K562 (cell line): ENCODE results near the gene CD22. TPM values are rescaled to one million over a fixed set of nuclear protein-coding genes. Genes with fewer than 3 reads are reported as not detected.

Experiments
- ATAC-seq: fragments of 200-7000 bp; cut with Tn5 transposase; 3 replicates; pipeline ENCODE4 v1.9.1; 2020; ENCODE audit warnings: moderate library complexity
- BruUV-seq: library from RNA; stranded (reverse); fragments of 400-500 nt; replicated peaks from 2 replicates; lab custom pipeline; 2021; lab: Mats Ljungman, UMichigan
- CTCF ChIA-PET: fragments of 300-600 bp; formaldehyde crosslinking; extraction: SDS; loops from one replicate; lab custom pipeline; 2021; ENCODE audit warnings: low intra/inter-chr PET ratio; lab: Yijun Ruan, JAX
- POLR2A ChIA-PET: fragments of 300-600, 350-650 bp; sonication (Branson Sonifier 250); formaldehyde crosslinking; extraction: SDS; loops from one replicate; lab custom pipeline; 2021; ENCODE audit warnings: antibody characterized with exemption, inconsistent platforms; lab: Yijun Ruan, JAX
- DNase-seq, 4 experiments: peaks; one replicate each; pipeline versions ENCODE4 v3.0.0 to v3.0.0-alpha.2; 2011 to 2018; ENCODE audit warnings: low spot score in 3 of 4, mixed read lengths in 3 of 4; ENCODE audit errors: extremely low read depth in 1 of 4
- FAIRE-seq: peaks from 2 replicates; lab custom pipeline; 2011; peaks lifted over from hg19 to GRCh38; lab: Jason Lieb, UNC
- H2AFZ ChIP-seq: 2 replicates; pipeline ENCODE4 v1.6.0; 2011; ENCODE audit warnings: low read depth, low read length, control low read depth, inconsistent platforms
- H3K27ac ChIP-seq: fragments of 200-600 bp; 3 replicates; pipeline ENCODE4 v1.8.0; 2011; ENCODE audit warnings: low read depth, mild to moderate bottlenecking, control low read depth, inconsistent platforms, low read length, moderate library complexity, mixed read lengths; ENCODE audit errors: extremely low read depth
- H3K27me3 ChIP-seq, 2 experiments: fragments of 300-600 bp in 1 of 2; 2 replicates in 1 of 2; 3 replicates in 1 of 2; pipeline versions ENCODE4 v1.6.0 to v1.8.0; 2011; ENCODE audit warnings: inconsistent platforms in 2 of 2, low read length in 2 of 2, mild to moderate bottlenecking in 1 of 2, mixed read lengths in 1 of 2, moderate library complexity in 1 of 2; ENCODE audit not compliant: control insufficient read depth in 2 of 2, insufficient read depth in 2 of 2
- H3K36me3 ChIP-seq: fragments of 300-600 bp; 3 replicates; pipeline ENCODE4 v1.8.0; 2011; ENCODE audit warnings: mild to moderate bottlenecking, low read length, inconsistent platforms; ENCODE audit not compliant: control insufficient read depth, insufficient read depth
- H3K4me1 ChIP-seq, 2 experiments: fragments of 200-600 bp in 1 of 2; replicated peaks in 1 of 2; 2 replicates in 1 of 2; 3 replicates in 1 of 2; pipeline versions ENCODE4 v1.5.1 to v1.8.0; 2011; ENCODE audit warnings: inconsistent platforms in 2 of 2, low read length in 2 of 2, mild to moderate bottlenecking in 1 of 2, mixed read lengths in 1 of 2, moderate library complexity in 1 of 2; ENCODE audit not compliant: control insufficient read depth in 2 of 2, insufficient read depth in 2 of 2
- H3K4me2 ChIP-seq: 2 replicates; pipeline ENCODE4 v1.6.1; 2011; ENCODE audit warnings: low read length, control low read depth, inconsistent platforms, mixed read lengths; ENCODE audit not compliant: insufficient read depth
- H3K4me3 ChIP-seq: fragments of 200-600 bp; sonication (generic), shearing (Covaris generic); 2 replicates; pipeline ENCODE4 v1.5.1; 2016; ENCODE audit warnings: control low read depth, inconsistent platforms
- H3K79me2 ChIP-seq: fragments of 200-600 bp; 3 replicates; pipeline ENCODE4 v1.8.0; 2011; ENCODE audit warnings: low read length, inconsistent platforms; ENCODE audit not compliant: control insufficient read depth, insufficient read depth
- H3K9ac ChIP-seq, 2 experiments: 2 replicates each; pipeline versions ENCODE4 v1.6.0 to v1.6.1; 2011; ENCODE audit warnings: low read depth in 2 of 2, low read length in 2 of 2, control low read depth in 1 of 2, inconsistent platforms in 1 of 2, mild to moderate bottlenecking in 1 of 2, mixed read lengths in 1 of 2; ENCODE audit not compliant: insufficient read depth in 1 of 2
- H3K9me1 ChIP-seq: one replicate; pipeline ENCODE4 v1.6.0; 2011; ENCODE audit warnings: inconsistent platforms, mild to moderate bottlenecking, low read length, moderate library complexity; ENCODE audit not compliant: control insufficient read depth, insufficient read depth
- H3K9me3 ChIP-seq: replicated peaks from 2 replicates; pipeline ENCODE4 v1.5.1; 2011; ENCODE audit warnings: low read depth, low read length, inconsistent platforms; ENCODE audit not compliant: control insufficient read depth, insufficient read depth
- H4K20me1 ChIP-seq: replicated peaks from 2 replicates; pipeline ENCODE4 v1.6.1; 2011; ENCODE audit warnings: low read length, inconsistent platforms, mixed read lengths; ENCODE audit not compliant: control insufficient read depth, insufficient read depth
- CBFB ChIP-seq: sonication (generic); formaldehyde crosslinking; IDR thresholded peaks from 2 replicates; pipeline ENCODE4 v1.4.0; 2020; ENCODE audit warnings: mild to moderate bottlenecking, missing genetic modification reagents
- HLTF ChIP-seq: fragments of 450-650 bp; IDR thresholded peaks from 2 replicates; pipeline ENCODE4 v1.6.1; 2016
- RAD51 ChIP-seq: fragments of 450-650 bp; IDR thresholded peaks from 2 replicates; pipeline ENCODE4 v1.7.1; 2016; ENCODE audit warnings: low read depth, mild to moderate bottlenecking, borderline replicate concordance
- RUNX1 ChIP-seq: sonication (generic); IDR thresholded peaks from 2 replicates; pipeline ENCODE4 v1.6.1; 2016; ENCODE audit warnings: antibody characterized with exemption, low read depth
- SUPT5H ChIP-seq: fragments of 450-650 bp; IDR thresholded peaks from 2 replicates; pipeline ENCODE4 v1.6.1; 2016
- ZC3H4 ChIP-seq: sonication (generic); formaldehyde crosslinking; IDR thresholded peaks from 2 replicates; pipeline ENCODE4 v1.9.0; 2021; ENCODE audit warnings: missing genetic modification reagents, borderline replicate concordance
- ZFPM2 ChIP-seq: fragments of 250-450 bp; sonication (Bioruptor Pico); IDR thresholded peaks from 2 replicates; pipeline ENCODE4 v1.5.1; 2022; ENCODE audit warnings: mild to moderate bottlenecking
- ZNF134 ChIP-seq: fragments of 250-450 bp; sonication (Bioruptor Pico); conservative IDR thresholded peaks from 2 replicates; pipeline ENCODE4 v1.4.0; 2020
- ZNF507 ChIP-seq: conservative IDR thresholded peaks from 2 replicates; pipeline ENCODE4 v1.6.1; 2017; ENCODE audit warnings: missing genetic modification characterization, missing compliant biosample characterization
- ZNF696 ChIP-seq: fragments of 250-450 bp; sonication (Bioruptor Pico); conservative IDR thresholded peaks from 2 replicates; pipeline ENCODE4 v1.4.0; 2020; ENCODE audit warnings: mild to moderate bottlenecking, moderate library complexity
- ZSCAN29 ChIP-seq: fragments of 450-650 bp; IDR thresholded peaks from 2 replicates; pipeline ENCODE4 v1.6.1; 2017
- WGBS: fragments of 100-300 bp; shearing (Covaris generic); methylation state at CpG from one replicate; pipeline ENCODE4 v1.1.6; 2016; ENCODE audit warnings: low coverage, mixed read lengths; ENCODE audit not compliant: insufficient coverage; ENCODE audit errors: missing lambda C conversion rate; 5-methylcytosine and 5-hydroxymethylcytosine counted together
- in situ Hi-C: fragments of 300-500 bp; cut with MboI; formaldehyde crosslinking; loops from 4 replicates; pipeline ENCODE4 v1.15.0; 2018; ENCODE audit warnings: inconsistent platforms, mixed read lengths
- intact Hi-C: fragments of 100-400 bp; cut with micrococcal nuclease; formaldehyde crosslinking; loops from 2 replicates; pipeline ENCODE4 v1.14.2; 2022
- polyA plus RNA-seq, 8 experiments: library from polyadenylated mRNA; depleted of rRNA in 4 of 8; stranded (reverse) in 5 of 8; unstranded in 3 of 8; fragments of >200 nt; fragmentation: Nextera tagmentation in 2 of 8; fragmentation: Illumina TruSeq in 1 of 8; extraction: Ambion mirVana in 2 of 8; extraction: Trizol in 1 of 8; gene quantifications; 2 replicates each; pipeline versions ENCODE4 v1.2.1 to v1.2.3, GENCODE V29; 2011 to 2014; ENCODE audit warnings: inconsistent platforms in 1 of 8, missing spikeins in 1 of 8
- total RNA-seq, 7 experiments: library from RNA; depleted of rRNA in 6 of 7; stranded (reverse); fragments of >200 nt in 6 of 7; fragmentation: Illumina TruSeq in 2 of 7; extraction: Trizol in 2 of 7; gene quantifications; 2 replicates each; pipeline versions ENCODE4 v1.2.1 to v1.2.3, GENCODE V29; 2011 to 2021; ENCODE audit warnings: low replicate concordance in 1 of 7
- TF ChIP-seq, protein P1 (sequence below): sonication (generic); formaldehyde crosslinking; IDR thresholded peaks from 2 replicates; pipeline ENCODE4 v1.8.0; 2023; ENCODE audit warnings: mild to moderate bottlenecking, missing genetic modification reagents
- TF ChIP-seq, protein P2 (sequence below), 3 experiments: IDR thresholded peaks in 2 of 3; conservative IDR thresholded peaks in 1 of 3; 2 replicates each; pipeline ENCODE4 v1.5.1; 2011 to 2012; ENCODE audit warnings: low read length in 3 of 3, mild to moderate bottlenecking in 3 of 3, control low read depth in 2 of 3, improper control_type of control experiment in 1 of 3, inconsistent platforms in 1 of 3, low read depth in 1 of 3, mixed read lengths in 1 of 3, moderate library complexity in 1 of 3; ENCODE audit not compliant: insufficient read depth in 2 of 3

Gene CD22
- total and polyA plus RNA-seq, 9 of the 15 experiments (the other 6 are each of a cell fraction or from before 2014, with no cell fraction given): 0.29 to 5.0 (median 3.5) TPM

DNA sequence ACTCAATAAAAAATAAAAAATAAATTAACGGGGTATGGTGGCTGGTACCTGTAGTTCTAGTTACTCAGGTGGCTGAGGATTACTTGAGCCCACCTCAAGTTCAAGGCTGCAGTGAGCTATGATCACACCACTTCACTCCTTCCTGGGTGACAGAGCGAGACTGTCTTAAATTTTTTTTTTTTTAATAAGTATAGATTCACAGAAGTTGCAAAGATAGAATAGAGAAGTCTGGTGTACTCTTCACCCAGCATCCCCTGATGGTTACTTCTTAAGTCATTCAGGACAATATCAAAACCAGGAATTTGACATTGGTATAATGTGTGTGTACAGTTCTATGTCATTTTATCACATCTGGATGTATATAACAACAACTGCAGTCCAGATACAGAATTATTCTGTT lies 7.7 kb upstream of the CD22 start:
- H4K20me1 ChIP-seq: no peaks in the 10 kb centered on the region
- DNase-seq: no peak
- no peak overlapping the region for H3K4me3 ChIP-seq
- H3K4me1 ChIP-seq: peaks cover 28% of the 10 kb centered on the region in 2 experiments
- WGBS: 96% methylated on average over 2 of the region's 2 CpGs
- no peak overlapping the region for H3K9ac ChIP-seq
- H2AFZ ChIP-seq: no peak overlapping the region
- BruUV-seq: no TSS peak
- ChIA-PET POLR2A (interaction anchor here (0.6 kb wide), 1 partner anchor 52 kb away, joined by 6 read pairs; no protein-coding TSS in a partner anchor), CTCF (no interaction called here)
- H3K27ac ChIP-seq: no peak overlapping the region
- no peaks in the 10 kb centered on the region for H3K9me1 ChIP-seq
- H3K9me3 ChIP-seq: peaks cover 3% of the 10 kb centered on the region; the same call in 1 of the 2 replicates
- FAIRE-seq: no peak
- no peaks in the 10 kb centered on the region for H3K79me2 ChIP-seq
- no peaks in the 10 kb centered on the region for H3K27me3 ChIP-seq
- no peaks in the 10 kb centered on the region; the same call in 2 of the 3 replicates for H3K36me3 ChIP-seq
- TF ChIP-seq ZNF507: no peak
- no peak for TF ChIP-seq HLTF
- TF ChIP-seq ZNF134 (CRISPR knock-in tag): no peak
- no peak for TF ChIP-seq ZNF696 (CRISPR knock-in tag)
- TF ChIP-seq, protein P1, sequence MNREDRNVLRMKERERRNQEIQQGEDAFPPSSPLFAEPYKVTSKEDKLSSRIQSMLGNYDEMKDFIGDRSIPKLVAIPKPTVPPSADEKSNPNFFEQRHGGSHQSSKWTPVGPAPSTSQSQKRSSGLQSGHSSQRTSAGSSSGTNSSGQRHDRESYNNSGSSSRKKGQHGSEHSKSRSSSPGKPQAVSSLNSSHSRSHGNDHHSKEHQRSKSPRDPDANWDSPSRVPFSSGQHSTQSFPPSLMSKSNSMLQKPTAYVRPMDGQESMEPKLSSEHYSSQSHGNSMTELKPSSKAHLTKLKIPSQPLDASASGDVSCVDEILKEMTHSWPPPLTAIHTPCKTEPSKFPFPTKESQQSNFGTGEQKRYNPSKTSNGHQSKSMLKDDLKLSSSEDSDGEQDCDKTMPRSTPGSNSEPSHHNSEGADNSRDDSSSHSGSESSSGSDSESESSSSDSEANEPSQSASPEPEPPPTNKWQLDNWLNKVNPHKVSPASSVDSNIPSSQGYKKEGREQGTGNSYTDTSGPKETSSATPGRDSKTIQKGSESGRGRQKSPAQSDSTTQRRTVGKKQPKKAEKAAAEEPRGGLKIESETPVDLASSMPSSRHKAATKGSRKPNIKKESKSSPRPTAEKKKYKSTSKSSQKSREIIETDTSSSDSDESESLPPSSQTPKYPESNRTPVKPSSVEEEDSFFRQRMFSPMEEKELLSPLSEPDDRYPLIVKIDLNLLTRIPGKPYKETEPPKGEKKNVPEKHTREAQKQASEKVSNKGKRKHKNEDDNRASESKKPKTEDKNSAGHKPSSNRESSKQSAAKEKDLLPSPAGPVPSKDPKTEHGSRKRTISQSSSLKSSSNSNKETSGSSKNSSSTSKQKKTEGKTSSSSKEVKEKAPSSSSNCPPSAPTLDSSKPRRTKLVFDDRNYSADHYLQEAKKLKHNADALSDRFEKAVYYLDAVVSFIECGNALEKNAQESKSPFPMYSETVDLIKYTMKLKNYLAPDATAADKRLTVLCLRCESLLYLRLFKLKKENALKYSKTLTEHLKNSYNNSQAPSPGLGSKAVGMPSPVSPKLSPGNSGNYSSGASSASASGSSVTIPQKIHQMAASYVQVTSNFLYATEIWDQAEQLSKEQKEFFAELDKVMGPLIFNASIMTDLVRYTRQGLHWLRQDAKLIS: no peak
- no peak for TF ChIP-seq ZFPM2 (CRISPR knock-in tag)
- TF ChIP-seq CBFB (CRISPR knock-in tag): no peak
- no peak for TF ChIP-seq ZC3H4
- TF ChIP-seq RUNX1: no peak
- TF ChIP-seq SUPT5H: no peak
- no peak for TF ChIP-seq RAD51
- TF ChIP-seq, protein P2, sequence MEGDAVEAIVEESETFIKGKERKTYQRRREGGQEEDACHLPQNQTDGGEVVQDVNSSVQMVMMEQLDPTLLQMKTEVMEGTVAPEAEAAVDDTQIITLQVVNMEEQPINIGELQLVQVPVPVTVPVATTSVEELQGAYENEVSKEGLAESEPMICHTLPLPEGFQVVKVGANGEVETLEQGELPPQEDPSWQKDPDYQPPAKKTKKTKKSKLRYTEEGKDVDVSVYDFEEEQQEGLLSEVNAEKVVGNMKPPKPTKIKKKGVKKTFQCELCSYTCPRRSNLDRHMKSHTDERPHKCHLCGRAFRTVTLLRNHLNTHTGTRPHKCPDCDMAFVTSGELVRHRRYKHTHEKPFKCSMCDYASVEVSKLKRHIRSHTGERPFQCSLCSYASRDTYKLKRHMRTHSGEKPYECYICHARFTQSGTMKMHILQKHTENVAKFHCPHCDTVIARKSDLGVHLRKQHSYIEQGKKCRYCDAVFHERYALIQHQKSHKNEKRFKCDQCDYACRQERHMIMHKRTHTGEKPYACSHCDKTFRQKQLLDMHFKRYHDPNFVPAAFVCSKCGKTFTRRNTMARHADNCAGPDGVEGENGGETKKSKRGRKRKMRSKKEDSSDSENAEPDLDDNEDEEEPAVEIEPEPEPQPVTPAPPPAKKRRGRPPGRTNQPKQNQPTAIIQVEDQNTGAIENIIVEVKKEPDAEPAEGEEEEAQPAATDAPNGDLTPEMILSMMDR (IDR thresholded peaks at IDR 0.05 in 2 of 3, conservative IDR thresholded peaks at IDR 0.05 in 1 of 3; ENCODE audit: insufficient read depth in 2 of 3, low read depth in 1 of 3, low read length in 3 of 3): no peak
- no peak for TF ChIP-seq ZSCAN29
- intact Hi-C loops: no loop called here
- no peak for ATAC-seq
- in situ Hi-C loops: no loop called here
- no peak overlapping the region for H3K4me2 ChIP-seq
